ENCODE results near the gene RSRC1.

- TF ChIP-seq POLR2A (IDR thresholded peaks at IDR 0.05) (no peak), CTCF (IDR thresholded peaks at IDR 0.05) (no peak), POLR2AphosphoS5 (IDR thresholded peaks at IDR 0.05) (no peak)
Measured at GRCh38 chr3:158355623-158356588, 246.0 kb downstream of the RSRC1 start.

Measured in sigmoid colon (tissue), 4 donors.